Mononuclear cell (primary cell): ENCODE measurements around the gene KRT80. TPM values are rescaled to one million over a fixed set of nuclear protein-coding genes. Genes with fewer than 3 reads are reported as not detected.

Experiments
- H3K27me3 ChIP-seq: 2 replicates; pipeline ENCODE4 v1.6.0; 2011; ENCODE audit warnings: low read length, control low read depth; ENCODE audit not compliant: insufficient read depth
- H3K4me1 ChIP-seq: 2 replicates; pipeline ENCODE4 v1.5.1; 2011; ENCODE audit warnings: mild to moderate bottlenecking, low read length, control low read depth; ENCODE audit not compliant: insufficient read depth
- H3K4me3 ChIP-seq: 2 replicates; pipeline ENCODE4 v1.5.1; 2011; ENCODE audit warnings: mild to moderate bottlenecking, low read length, moderate library complexity
- H3K9me3 ChIP-seq: 2 replicates; pipeline ENCODE4 v1.5.1; 2011; ENCODE audit warnings: low read depth, mild to moderate bottlenecking, control low read depth, low read length
- total RNA-seq: library from RNA; depleted of rRNA; stranded (reverse); fragments of >200 nt; gene quantifications from one replicate; pipeline ENCODE4 v1.2.3, GENCODE V29; 2012

Gene KRT80
- total RNA-seq, 1 donor: not detected

DNA sequence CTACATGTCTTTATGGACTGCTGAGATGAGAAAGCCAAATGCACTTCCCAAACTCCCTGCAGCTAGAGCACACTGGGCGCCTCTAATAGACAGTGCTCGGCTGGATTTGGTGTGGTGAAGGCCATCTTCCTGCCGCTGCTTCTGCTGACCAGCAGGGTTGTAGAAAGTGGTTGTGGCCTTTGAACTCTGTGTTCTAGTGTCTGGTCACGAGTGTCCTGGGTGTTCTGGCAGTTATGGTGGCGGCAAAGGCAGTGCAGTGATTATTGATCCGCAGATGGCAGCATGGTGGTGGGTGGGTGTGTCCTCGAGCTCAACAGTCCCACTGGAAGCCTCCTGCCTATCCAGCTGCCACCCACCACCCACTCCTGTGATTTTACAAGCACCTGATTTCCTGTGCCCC lies 68.9 kb downstream of the KRT80 start:
- peaks cover 9% of the 10 kb centered on the region for H3K27me3 ChIP-seq
- H3K4me3 ChIP-seq: no peak overlapping the region
- H3K4me1 ChIP-seq: peaks cover 24% of the 10 kb centered on the region
- no peaks in the 10 kb centered on the region for H3K9me3 ChIP-seq

DNA sequence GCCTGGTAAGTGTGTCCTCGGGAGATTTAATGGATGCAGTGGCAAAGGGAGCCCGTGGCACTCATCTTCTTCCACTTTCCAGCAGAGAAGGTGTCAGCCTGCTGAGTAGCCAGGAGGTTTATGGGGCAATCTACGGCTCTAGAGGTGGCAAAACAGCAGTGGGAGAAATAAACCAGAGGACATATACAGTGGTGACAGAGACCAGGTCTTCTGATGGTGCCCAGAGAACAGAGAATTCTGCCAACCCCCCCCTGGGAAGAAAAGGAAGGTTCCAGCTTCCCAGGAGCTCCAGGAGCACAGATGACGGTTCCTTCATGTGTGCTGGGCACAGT lies 69.3 kb downstream of the KRT80 start:
- no peaks in the 10 kb centered on the region for H3K9me3 ChIP-seq
- H3K4me3 ChIP-seq: no peak overlapping the region
- H3K27me3 ChIP-seq: peaks cover 9% of the 10 kb centered on the region
- peaks cover 25% of the 10 kb centered on the region for H3K4me1 ChIP-seq

DNA sequence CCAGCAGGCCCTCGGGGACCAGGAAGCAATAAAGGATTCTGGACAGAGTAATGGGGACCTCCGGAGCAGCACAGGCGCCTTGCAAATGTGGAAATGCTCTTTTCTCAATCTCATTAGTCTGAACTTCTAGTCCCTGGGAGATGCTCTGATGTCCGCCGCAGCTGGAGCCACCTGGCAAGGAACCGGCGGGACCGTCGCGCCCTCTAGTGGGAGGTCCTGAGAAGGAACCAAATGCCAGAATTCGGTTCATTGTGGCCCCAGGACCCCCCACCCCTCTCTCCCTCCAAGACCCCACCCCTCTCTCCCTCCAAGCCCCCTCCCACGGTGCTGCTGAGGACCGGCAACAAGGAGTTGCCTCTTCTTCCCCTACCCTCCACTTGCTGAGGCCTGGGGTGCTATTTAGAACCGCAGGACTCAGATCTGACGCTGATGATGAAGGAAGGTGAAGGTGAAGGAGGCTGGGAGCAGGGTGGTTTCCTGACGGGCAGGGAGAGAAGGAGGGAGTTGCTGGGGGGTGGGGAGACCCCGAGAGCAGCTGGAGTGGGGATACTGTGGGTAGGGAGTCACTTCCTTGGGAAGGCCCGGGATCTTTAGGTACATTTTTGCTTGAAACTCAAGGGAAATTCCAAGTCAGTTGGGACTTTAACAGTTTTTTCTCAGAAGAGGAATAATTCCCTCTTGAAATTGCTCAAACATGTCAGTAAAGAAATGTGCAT lies 69.8 kb downstream of the KRT80 start:
- Histone ChIP-seq H3K27me3 (peaks cover 8% of the 10 kb centered on the region), H3K4me3 (no peak overlapping the region), H3K9me3 (no peaks in the 10 kb centered on the region), H3K4me1 (peaks cover 25% of the 10 kb centered on the region)

DNA sequence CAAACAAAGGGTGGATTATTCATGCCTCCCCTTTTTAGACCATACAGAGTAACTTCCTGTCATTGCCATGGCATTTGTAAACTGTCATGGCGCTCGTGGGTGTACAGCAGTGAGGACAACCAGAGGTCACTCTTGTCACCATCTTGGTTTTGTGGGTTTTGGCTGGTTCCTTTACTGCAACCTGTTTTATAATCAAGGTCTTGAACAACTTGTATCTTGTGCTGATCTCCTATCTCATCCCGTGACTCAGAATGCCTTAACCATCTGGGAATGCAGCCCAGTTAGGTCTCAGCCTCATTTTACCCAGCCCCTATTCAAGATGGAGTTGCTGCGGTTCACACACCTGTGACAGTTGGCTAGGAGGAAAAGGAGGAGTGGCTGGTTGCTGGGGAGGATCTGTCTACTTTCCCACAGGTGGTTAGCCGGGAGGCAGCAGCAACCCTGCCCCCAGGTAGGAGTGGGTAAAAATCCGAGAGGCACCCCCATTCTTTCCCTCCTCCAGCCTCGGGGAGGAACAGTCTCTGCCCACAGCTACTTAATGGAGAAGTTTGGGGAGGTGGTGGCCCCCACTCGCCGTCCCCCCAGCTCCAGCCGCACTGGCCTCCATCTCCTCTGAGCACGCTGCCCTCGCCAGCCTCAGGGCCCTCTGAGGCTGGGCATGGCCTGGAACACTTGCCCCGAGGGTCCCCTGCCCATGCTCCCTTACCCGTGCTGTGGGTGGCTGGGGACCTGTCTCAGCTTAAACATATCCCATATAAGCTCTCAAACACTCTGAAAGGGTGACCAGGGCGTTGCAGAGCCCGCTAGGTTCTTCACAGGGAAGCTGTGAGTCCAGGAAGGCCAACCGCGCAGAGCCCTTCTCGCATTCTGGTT lies 70.6 kb downstream of the KRT80 start:
- H3K9me3 ChIP-seq: no peaks in the 10 kb centered on the region
- peaks cover 25% of the 10 kb centered on the region for H3K4me1 ChIP-seq
- H3K27me3 ChIP-seq: peaks cover 3% of the 10 kb centered on the region
- no peak overlapping the region for H3K4me3 ChIP-seq

DNA sequence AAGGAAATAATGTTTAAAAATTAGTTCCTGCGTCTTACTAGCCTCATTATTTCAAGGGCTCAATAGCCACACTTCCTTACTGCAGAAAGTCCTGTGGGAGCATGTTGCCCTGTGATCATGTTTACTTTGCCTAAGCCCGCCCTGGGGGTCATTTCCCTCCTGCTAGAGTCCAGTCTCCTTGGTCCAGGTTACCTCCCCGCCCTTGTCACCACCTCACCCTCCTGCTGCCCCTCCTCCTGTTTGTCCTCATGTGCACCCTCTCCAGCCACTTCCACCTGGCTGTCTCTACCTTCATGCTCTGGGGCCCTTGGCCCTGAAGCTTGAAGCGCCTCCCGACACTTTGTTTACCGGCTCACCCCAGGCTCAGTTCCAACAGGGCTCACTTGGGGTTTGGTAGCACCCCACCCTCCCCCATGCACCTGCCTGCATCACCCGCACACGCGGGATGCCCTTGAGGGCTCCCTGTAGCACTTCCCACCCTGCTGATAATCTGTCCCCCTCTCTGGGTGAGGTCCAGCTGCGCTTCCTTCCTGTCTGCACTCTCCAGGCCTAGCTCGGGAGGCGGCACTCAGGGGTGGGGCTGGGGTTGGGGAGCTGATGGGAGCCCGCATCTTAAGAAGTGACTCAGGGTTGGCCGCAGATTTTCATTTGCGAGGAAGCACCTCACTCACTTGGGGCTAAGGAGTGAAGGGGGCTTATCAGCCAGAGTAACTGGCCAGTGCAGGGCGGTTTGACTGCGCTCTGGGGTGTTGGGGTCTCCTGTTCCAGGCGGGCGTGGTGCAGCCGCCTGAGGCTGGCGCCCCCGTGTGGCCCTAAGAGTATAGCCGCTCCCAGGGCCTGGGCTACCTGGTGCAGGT lies 72.2 kb downstream of the KRT80 start:
- no peak overlapping the region for H3K4me3 ChIP-seq
- H3K9me3 ChIP-seq: no peaks in the 10 kb centered on the region
- H3K4me1 ChIP-seq: peaks cover 25% of the 10 kb centered on the region
- peaks cover 3% of the 10 kb centered on the region for H3K27me3 ChIP-seq

Other genes with a start within 250 kb of the KRT80 start
- gene ACVR1B, start 240.3 kb downstream of the KRT80 start, total RNA-seq: 11.4 TPM
- gene TAMALIN, start 185.1 kb downstream of the KRT80 start, total RNA-seq: 122 TPM
- gene NR4A1, start 140.6 kb downstream of the KRT80 start, total RNA-seq: 126 TPM
- 11.9 TPM for gene ATG101, start 122.0 kb downstream of the KRT80 start, total RNA-seq
- gene SMIM41, start 112.3 kb downstream of the KRT80 start, total RNA-seq: 0.42 TPM
- not detected for gene KRT7, start 41.2 kb upstream of the KRT80 start, total RNA-seq
- 0.21 TPM for gene KRT86, start 82.6 kb upstream of the KRT80 start, total RNA-seq
- not detected for gene KRT81, start 99.5 kb upstream of the KRT80 start, total RNA-seq
- gene KRT83, start 129.4 kb upstream of the KRT80 start, total RNA-seq: not detected
- gene KRT85, start 175.5 kb upstream of the KRT80 start, total RNA-seq: not detected
- gene KRT84, start 193.6 kb upstream of the KRT80 start, total RNA-seq: not detected
- gene KRT82, start 214.3 kb upstream of the KRT80 start, total RNA-seq: not detected
- gene KRT75, start 242.4 kb upstream of the KRT80 start, total RNA-seq: not detected